ENCODE data around the gene ABHD2.

The ABHD2 gene

DNA sequence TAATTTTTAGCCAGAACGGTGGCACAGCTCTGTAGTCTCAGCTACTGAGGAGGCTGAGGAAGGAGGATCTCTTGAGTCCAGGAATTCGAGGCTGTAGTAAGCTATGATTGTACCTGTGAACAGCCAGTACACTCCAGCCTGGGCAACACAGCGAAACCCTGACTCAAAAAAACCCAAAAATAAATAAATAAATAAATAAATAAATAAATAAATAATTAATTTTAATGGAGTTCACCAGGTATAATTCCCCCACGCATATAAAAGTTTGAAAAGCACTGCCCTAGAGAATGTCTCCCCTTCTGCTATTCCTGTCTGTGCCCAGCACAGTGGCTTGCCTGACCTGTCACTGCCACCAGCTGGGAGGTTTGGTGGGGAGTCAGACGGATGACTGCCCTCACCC is 137.3 kb downstream of the ABHD2 start:
- Histone ChIP-seq H3K4me1 (ENCODE audit: insufficient read depth, low read length, severe bottlenecking) (no peaks in the 10 kb centered on the region), H4K20me1 (ENCODE audit: insufficient read depth, low read length) (no peaks in the 10 kb centered on the region), H3K36me3 (ENCODE audit: insufficient read depth, low read length) (no peaks in the 10 kb centered on the region), H3K9me2 (ENCODE audit: low read depth, low read length) (no peaks in the 10 kb centered on the region), H3K27me3 (ENCODE audit: insufficient read depth, low read length) (no peaks in the 10 kb centered on the region), H3K4me3 (ENCODE audit: low read depth, low read length, poor library complexity, severe bottlenecking) (no peak overlapping the region), H3K9ac (ENCODE audit: low read length) (no peak overlapping the region), H3K27ac (ENCODE audit: low read depth, low read length, poor library complexity, severe bottlenecking) (no peak overlapping the region), H3K79me2 (ENCODE audit: insufficient read depth, low read length) (no peaks in the 10 kb centered on the region), H3F3A (ENCODE audit: insufficient read depth, low read length) (no peaks in the 10 kb centered on the region), H3K9me3 (ENCODE audit: low read length) (no peaks in the 10 kb centered on the region), H2AFZ (ENCODE audit: low read length) (no peak overlapping the region), H3K4me2 (ENCODE audit: low read length) (no peak overlapping the region)
- TF ChIP-seq EZH2 (IDR thresholded peaks at IDR 0.05; ENCODE audit: borderline replicate concordance, low read length) (no peak), CTCF (IDR thresholded peaks at IDR 0.05; ENCODE audit: low read length) (no peak)

- Histone ChIP-seq H3K9me2 (ENCODE audit: low read depth, low read length) (no peaks in the 10 kb centered on the region), H3K4me3 (ENCODE audit: low read depth, low read length, poor library complexity, severe bottlenecking) (no peak overlapping the region), H3K9me3 (ENCODE audit: low read length) (no peaks in the 10 kb centered on the region), H3K27me3 (ENCODE audit: insufficient read depth, low read length) (no peaks in the 10 kb centered on the region), H3K4me2 (ENCODE audit: low read length) (no peak overlapping the region), H4K20me1 (ENCODE audit: insufficient read depth, low read length) (no peaks in the 10 kb centered on the region), H3K9ac (ENCODE audit: low read length) (no peak overlapping the region), H3K4me1 (ENCODE audit: insufficient read depth, low read length, severe bottlenecking) (no peaks in the 10 kb centered on the region), H2AFZ (ENCODE audit: low read length) (no peak overlapping the region), H3K79me2 (ENCODE audit: insufficient read depth, low read length) (no peaks in the 10 kb centered on the region), H3K27ac (ENCODE audit: low read depth, low read length, poor library complexity, severe bottlenecking) (no peak overlapping the region), H3K36me3 (ENCODE audit: insufficient read depth, low read length) (no peaks in the 10 kb centered on the region), H3F3A (ENCODE audit: insufficient read depth, low read length) (no peaks in the 10 kb centered on the region)
- TF ChIP-seq EZH2 (IDR thresholded peaks at IDR 0.05; ENCODE audit: borderline replicate concordance, low read length) (no peak), CTCF (IDR thresholded peaks at IDR 0.05; ENCODE audit: low read length) (no peak)
Observed at GRCh38 chr15:89226359-89227221, 138.3 kb downstream of the ABHD2 start.

DNA sequence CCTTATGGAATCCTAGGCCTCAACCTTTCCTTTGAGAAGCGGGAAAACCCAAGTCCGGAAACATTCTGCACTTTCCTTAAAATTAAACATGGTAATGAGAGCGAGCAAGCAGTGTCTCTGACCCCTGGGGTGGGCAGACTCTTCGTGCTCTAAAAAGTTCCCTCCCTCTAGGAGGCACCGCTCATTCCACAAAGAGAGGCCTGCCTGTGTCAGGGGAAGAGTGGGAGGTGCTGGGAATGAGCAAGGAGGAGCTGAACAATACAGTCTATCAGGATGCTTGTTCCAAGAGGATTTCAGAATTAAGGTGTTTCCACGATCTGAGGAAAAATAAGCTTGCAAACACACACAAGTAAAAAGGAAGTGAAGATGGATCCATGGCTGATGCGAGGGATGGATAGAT is 139.2 kb downstream of the ABHD2 start:
- Histone ChIP-seq H3K27ac (ENCODE audit: low read depth, low read length, poor library complexity, severe bottlenecking) (no peak overlapping the region), H3K36me3 (ENCODE audit: insufficient read depth, low read length) (no peaks in the 10 kb centered on the region), H3K9ac (ENCODE audit: low read length) (no peak overlapping the region), H3K9me2 (ENCODE audit: low read depth, low read length) (no peaks in the 10 kb centered on the region), H3K9me3 (ENCODE audit: low read length) (no peaks in the 10 kb centered on the region), H3K79me2 (ENCODE audit: insufficient read depth, low read length) (no peaks in the 10 kb centered on the region), H3K4me2 (ENCODE audit: low read length) (no peak overlapping the region), H3K4me3 (ENCODE audit: low read depth, low read length, poor library complexity, severe bottlenecking) (no peak overlapping the region), H3K27me3 (ENCODE audit: insufficient read depth, low read length) (no peaks in the 10 kb centered on the region), H3F3A (ENCODE audit: insufficient read depth, low read length) (no peaks in the 10 kb centered on the region), H2AFZ (ENCODE audit: low read length) (no peak overlapping the region), H3K4me1 (ENCODE audit: insufficient read depth, low read length, severe bottlenecking) (no peaks in the 10 kb centered on the region), H4K20me1 (ENCODE audit: insufficient read depth, low read length) (no peaks in the 10 kb centered on the region)
- TF ChIP-seq EZH2 (IDR thresholded peaks at IDR 0.05; ENCODE audit: borderline replicate concordance, low read length) (no peak), CTCF (IDR thresholded peaks at IDR 0.05; ENCODE audit: low read length) (no peak)

Measured in OCI-LY1 (cell line).